Left forelimb (tissue), 1 donor: ENCODE results near the gene MLLT6.

Source experiments
- DNase-seq: peaks from one replicate; pipeline ENCODE4 v3.0.0-alpha.2; 2018; ENCODE audit warnings: low spot score

MLLT6 gene

GRCh38 chr17:38768417-38768816, 63.3 kb downstream of the MLLT6 start:
- DNase-seq = no peak

DNA sequence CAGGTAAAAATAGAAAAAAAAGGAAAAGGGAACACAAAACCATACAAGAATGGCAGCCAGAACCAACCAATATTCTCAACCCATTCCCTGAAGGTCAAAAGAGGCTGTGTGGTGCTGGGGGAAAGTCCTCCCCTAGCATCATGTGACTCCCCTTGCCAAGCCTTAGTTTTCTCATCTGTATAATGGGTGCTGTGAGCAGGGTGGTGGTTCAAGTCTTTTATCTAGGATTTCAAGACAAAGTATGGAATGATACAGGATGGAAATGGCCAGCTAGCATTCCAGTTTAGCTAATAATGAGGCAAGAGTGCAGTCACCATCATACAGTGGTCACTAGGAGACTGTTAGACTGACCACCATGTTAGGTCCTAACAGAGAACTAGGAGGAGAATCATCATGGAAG, 68.2 kb downstream of the MLLT6 start:
- no peak for DNase-seq

DNA sequence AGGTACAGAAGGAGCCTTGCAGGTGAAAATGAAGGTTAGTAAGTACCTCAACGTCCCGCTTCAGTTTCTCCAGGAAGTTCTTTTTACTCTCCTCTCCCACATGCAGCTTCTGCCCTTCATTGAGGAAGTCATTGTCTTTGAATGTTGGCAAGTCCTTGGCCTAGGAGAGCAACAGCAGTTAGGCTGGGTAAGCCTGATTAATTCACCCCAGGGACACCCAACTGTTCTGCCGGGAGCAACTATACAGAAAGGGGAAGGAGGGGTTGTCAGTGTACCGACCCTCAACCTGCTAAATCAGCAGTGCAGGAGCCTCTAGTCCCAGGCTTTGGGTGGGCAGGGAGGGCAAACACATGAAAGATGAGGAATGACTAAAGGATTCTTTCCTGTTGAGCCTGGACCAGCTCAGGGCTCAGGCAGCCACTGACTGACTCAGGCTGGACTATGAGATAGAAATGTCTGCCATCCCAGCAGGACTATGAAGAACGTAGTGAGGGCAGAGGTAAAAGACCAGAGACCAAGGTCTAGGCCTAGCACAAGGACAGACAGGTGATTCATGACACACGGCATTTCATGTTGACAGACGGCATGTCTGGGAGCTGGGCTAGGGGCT, 72.7 kb downstream of the MLLT6 start:
- DNase-seq = no peak
